ENCODE data around the gene POLR3C.

POLR3C gene

DNA sequence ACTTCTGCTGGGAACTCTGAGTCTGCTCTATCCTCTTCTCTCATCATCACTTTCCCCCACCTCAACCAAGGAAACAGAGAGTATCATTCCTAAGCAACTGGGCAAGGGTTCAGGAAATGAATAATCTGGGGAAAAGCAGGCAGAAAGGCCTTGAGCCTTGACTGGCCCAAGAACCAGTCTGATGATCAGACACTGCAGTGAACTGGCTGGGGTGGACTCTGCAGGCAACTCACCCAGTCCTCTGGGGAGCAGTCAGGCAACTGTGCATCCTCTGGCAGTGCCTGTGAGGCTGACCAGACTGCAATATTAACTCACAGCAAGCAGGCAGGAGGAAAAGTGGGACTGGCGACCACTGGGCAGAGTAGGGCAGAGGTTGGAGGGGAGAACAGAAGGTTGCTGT, 60.7 kb downstream of the POLR3C start:
- Histone ChIP-seq H3K4me3 (ENCODE audit: control insufficient read depth in 1 of 7, extremely low read depth in 1 of 7, insufficient read depth in 4 of 7, low read depth in 2 of 7, low read length in 6 of 7) (no peak overlapping the region), H3K4me1 (ENCODE audit: control extremely low read depth in 1 of 4, control insufficient read depth in 4 of 4, insufficient read depth in 4 of 4, low read length in 3 of 4) (peaks cover 4 to 21% (median 15%) of the 10 kb centered on the region in 4 experiments), H3K9me3 (ENCODE audit: control extremely low read depth in 1 of 5, control insufficient read depth in 4 of 5, insufficient read depth in 2 of 5, low read depth in 1 of 5, low read length in 4 of 5) (no peaks in the 10 kb centered on the region), H3K27ac (ENCODE audit: insufficient read depth in 1 of 2, low read depth in 1 of 2, low read length in 2 of 2, poor library complexity in 1 of 2, severe bottlenecking in 2 of 2) (no peak overlapping the region), H3K27me3 (replicated peaks in 2 of 5; ENCODE audit: control insufficient read depth in 4 of 5, insufficient read depth in 5 of 5, low read length in 4 of 5) (peaks cover 0 to 12% (median 2%) of the 10 kb centered on the region in 5 experiments), H3K36me3 (ENCODE audit: control insufficient read depth in 4 of 4, insufficient read depth in 4 of 4, low read length in 3 of 4) (no peaks in the 10 kb centered on the region)
- ChIA-PET CTCF (interaction anchor here (1.1 to 6.6 kb wide), 7 partner anchors 12 to 39 kb away, joined by 4 to 47 read pairs (median 8); partner anchors contain the start of genes ITGA10, NUDT17 and PIAS3), POLR2A (no interaction called here)
- WGBS (ENCODE audit: insufficient coverage) = 100% methylated on average over 1 of the region's 1 CpG
- DNase-seq = no peak

DNA sequence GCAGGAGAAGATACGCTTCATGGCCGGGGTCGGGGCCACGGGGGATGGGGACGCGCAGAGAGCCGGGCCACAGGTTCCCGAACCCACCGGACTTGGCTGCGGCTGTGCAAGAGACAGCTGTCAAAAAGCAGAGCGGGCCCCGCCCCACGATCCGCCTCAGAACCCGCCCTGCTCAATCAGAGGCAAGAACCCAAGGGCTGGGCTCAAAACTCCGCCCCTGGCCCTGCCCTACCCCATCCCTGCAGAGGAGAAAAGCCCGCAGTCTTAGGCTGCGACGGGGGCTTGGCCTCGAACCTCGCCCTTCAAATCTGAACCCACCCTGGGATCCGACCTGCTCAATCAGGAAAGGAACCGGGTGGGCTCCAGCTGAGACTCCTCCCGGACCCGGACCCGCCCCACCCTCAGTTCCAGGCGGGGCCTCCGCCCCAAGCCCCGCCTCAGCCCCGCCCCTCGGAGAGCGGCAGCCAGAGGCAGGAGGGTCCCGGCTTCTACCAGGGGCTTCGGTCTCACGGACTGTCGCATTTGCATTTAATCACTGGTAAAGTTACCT, 61.8 kb downstream of the POLR3C start, which contains the start of gene ANKRD35:
ANKRD35 (minus strand) TSS at position 129 of the 550 bp plus-strand sequence; CDS start at position 21, 108 bp downstream.
- H3K4me3 ChIP-seq (ENCODE audit: control insufficient read depth in 1 of 7, extremely low read depth in 1 of 7, insufficient read depth in 4 of 7, low read depth in 2 of 7, low read length in 6 of 7) = peak within 1 kb of the TSS; percentile 46 to 90 (median 74)
- peaks cover 0 to 12% (median 2%) of the 10 kb centered on the region in 5 experiments for H3K27me3 ChIP-seq (replicated peaks in 2 of 5; ENCODE audit: control insufficient read depth in 4 of 5, insufficient read depth in 5 of 5, low read length in 4 of 5)
- no peaks in the 10 kb centered on the region for H3K9me3 ChIP-seq (ENCODE audit: control extremely low read depth in 1 of 5, control insufficient read depth in 4 of 5, insufficient read depth in 2 of 5, low read depth in 1 of 5, low read length in 4 of 5)
- no peak within 1 kb of the TSS for H3K27ac ChIP-seq (ENCODE audit: insufficient read depth in 1 of 2, low read depth in 1 of 2, low read length in 2 of 2, poor library complexity in 1 of 2, severe bottlenecking in 2 of 2)
- no peaks in the 10 kb centered on the region for H3K36me3 ChIP-seq (ENCODE audit: control insufficient read depth in 4 of 4, insufficient read depth in 4 of 4, low read length in 3 of 4)
- ChIA-PET POLR2A (interaction anchor here (0.6 kb wide), 2 partner anchors 9 to 133 kb away, joined by 5 to 6 read pairs; no protein-coding TSS in a partner anchor), CTCF (interaction anchor here (0.7 to 3.5 kb wide), 8 partner anchors 14 to 40 kb away, joined by 3 to 12 read pairs (median 5); partner anchors contain the start of genes ITGA10, NUDT17 and PIAS3)
- H3K4me1 ChIP-seq (ENCODE audit: control extremely low read depth in 1 of 4, control insufficient read depth in 4 of 4, insufficient read depth in 4 of 4, low read length in 3 of 4) = peaks cover 0 to 11% (median 9%) of the 10 kb centered on the region in 4 experiments
- under 1% methylated on average over 19 of the region's 36 CpGs for WGBS (ENCODE audit: insufficient coverage)
- DNase-seq = peak; percentile 69 to 85 (median 84)

GRCh38 chr1:145886390-145886789, 62.4 kb downstream of the POLR3C start:
- ChIA-PET POLR2A (interaction anchor here (0.5 to 0.6 kb wide), 2 partner anchors 54 to 132 kb away, joined by 5 read pairs; no protein-coding TSS in a partner anchor), CTCF (interaction anchor here (1.3 to 1.9 kb wide), 3 partner anchors 17 to 28 kb away, joined by 3 to 6 read pairs (median 5); partner anchors contain the start of gene PIAS3)
- H3K36me3 ChIP-seq (ENCODE audit: control insufficient read depth in 4 of 4, insufficient read depth in 4 of 4, low read length in 3 of 4) = no peaks in the 10 kb centered on the region
- 71% methylated on average over 7 of the region's 11 CpGs for WGBS (ENCODE audit: insufficient coverage)
- peak in 2 of 3 donors; percentile 22 to 44 for DNase-seq
- H3K4me1 ChIP-seq (ENCODE audit: control extremely low read depth in 1 of 4, control insufficient read depth in 4 of 4, insufficient read depth in 4 of 4, low read length in 3 of 4) = peaks cover 0 to 11% (median 9%) of the 10 kb centered on the region in 4 experiments
- peaks cover 0 to 12% (median 2%) of the 10 kb centered on the region in 5 experiments for H3K27me3 ChIP-seq (replicated peaks in 2 of 5; ENCODE audit: control insufficient read depth in 4 of 5, insufficient read depth in 5 of 5, low read length in 4 of 5)
- peak overlapping the region in 6 of 7 experiments; percentile 65 to 90 (median 78) for H3K4me3 ChIP-seq (ENCODE audit: control insufficient read depth in 1 of 7, extremely low read depth in 1 of 7, insufficient read depth in 4 of 7, low read depth in 2 of 7, low read length in 6 of 7)
- H3K9me3 ChIP-seq (ENCODE audit: control extremely low read depth in 1 of 5, control insufficient read depth in 4 of 5, insufficient read depth in 2 of 5, low read depth in 1 of 5, low read length in 4 of 5) = no peaks in the 10 kb centered on the region
- H3K27ac ChIP-seq (ENCODE audit: insufficient read depth in 1 of 2, low read depth in 1 of 2, low read length in 2 of 2, poor library complexity in 1 of 2, severe bottlenecking in 2 of 2) = no peak overlapping the region

DNA sequence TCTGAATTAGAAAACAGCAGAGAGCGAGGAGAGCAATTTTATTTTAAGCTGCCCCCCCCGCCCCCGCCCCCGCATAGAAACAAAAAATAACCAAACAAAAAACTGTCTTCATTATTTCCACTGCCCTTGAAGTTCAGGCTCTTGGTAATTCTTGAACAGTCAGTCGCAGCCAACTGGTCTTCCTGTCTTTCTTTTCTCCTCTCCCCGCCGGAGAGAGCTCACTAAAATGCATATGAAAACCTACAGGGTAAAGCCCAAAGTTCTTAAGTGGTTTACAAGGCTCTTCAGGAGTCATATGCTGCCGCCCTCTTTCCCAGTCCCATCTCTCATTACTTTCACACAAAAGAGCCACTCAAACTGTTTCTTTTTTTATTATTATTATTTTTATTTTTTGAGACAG, 62.8 kb downstream of the POLR3C start:
- H3K4me3 ChIP-seq (ENCODE audit: control insufficient read depth in 1 of 7, extremely low read depth in 1 of 7, insufficient read depth in 4 of 7, low read depth in 2 of 7, low read length in 6 of 7) = no peak overlapping the region
- no peak overlapping the region for H3K27ac ChIP-seq (ENCODE audit: insufficient read depth in 1 of 2, low read depth in 1 of 2, low read length in 2 of 2, poor library complexity in 1 of 2, severe bottlenecking in 2 of 2)
- no peaks in the 10 kb centered on the region for H3K36me3 ChIP-seq (ENCODE audit: control insufficient read depth in 4 of 4, insufficient read depth in 4 of 4, low read length in 3 of 4)
- peaks cover 0 to 12% (median 2%) of the 10 kb centered on the region in 5 experiments for H3K27me3 ChIP-seq (replicated peaks in 2 of 5; ENCODE audit: control insufficient read depth in 4 of 5, insufficient read depth in 5 of 5, low read length in 4 of 5)
- no peaks in the 10 kb centered on the region for H3K9me3 ChIP-seq (ENCODE audit: control extremely low read depth in 1 of 5, control insufficient read depth in 4 of 5, insufficient read depth in 2 of 5, low read depth in 1 of 5, low read length in 4 of 5)
- no peak for DNase-seq
- 45% methylated on average over 1 of the region's 8 CpGs for WGBS (ENCODE audit: insufficient coverage)
- POLR2A ChIA-PET = interaction anchor here (0.5 kb wide), 1 partner anchor 54 kb away, joined by 5 read pairs; no protein-coding TSS in a partner anchor
- peaks cover 0 to 16% (median 11%) of the 10 kb centered on the region in 4 experiments for H3K4me1 ChIP-seq (ENCODE audit: control extremely low read depth in 1 of 4, control insufficient read depth in 4 of 4, insufficient read depth in 4 of 4, low read length in 3 of 4)
- CTCF ChIA-PET = interaction anchor here (1.3 to 1.9 kb wide), 2 partner anchors 18 to 28 kb away, joined by 3 to 6 read pairs; partner anchors contain the start of gene PIAS3

- Histone ChIP-seq H3K27ac (ENCODE audit: insufficient read depth in 1 of 2, low read depth in 1 of 2, low read length in 2 of 2, poor library complexity in 1 of 2, severe bottlenecking in 2 of 2) (no peak overlapping the region), H3K9me3 (ENCODE audit: control extremely low read depth in 1 of 5, control insufficient read depth in 4 of 5, insufficient read depth in 2 of 5, low read depth in 1 of 5, low read length in 4 of 5) (no peaks in the 10 kb centered on the region), H3K4me1 (ENCODE audit: control extremely low read depth in 1 of 4, control insufficient read depth in 4 of 4, insufficient read depth in 4 of 4, low read length in 3 of 4) (peaks cover 0 to 24% (median 17%) of the 10 kb centered on the region in 4 experiments), H3K36me3 (ENCODE audit: control insufficient read depth in 4 of 4, insufficient read depth in 4 of 4, low read length in 3 of 4) (no peaks in the 10 kb centered on the region), H3K4me3 (ENCODE audit: control insufficient read depth in 1 of 7, extremely low read depth in 1 of 7, insufficient read depth in 4 of 7, low read depth in 2 of 7, low read length in 6 of 7) (no peak overlapping the region), H3K27me3 (replicated peaks in 2 of 5; ENCODE audit: control insufficient read depth in 4 of 5, insufficient read depth in 5 of 5, low read length in 4 of 5) (peaks cover 0 to 12% (median 2%) of the 10 kb centered on the region in 5 experiments)
- 100% methylated on average over 3 of the region's 5 CpGs for WGBS (ENCODE audit: insufficient coverage)
- no peak for DNase-seq
- ChIA-PET POLR2A (no interaction called here), CTCF (interaction anchor here (1.0 kb wide), 1 partner anchor 23 kb away, joined by 4 read pairs; no protein-coding TSS in a partner anchor)
These were observed 63.6 kb downstream of the POLR3C start for GRCh38 chr1:145887631-145888030.

GRCh38 chr1:145889722-145890121, 65.7 kb downstream of the POLR3C start:
- Histone ChIP-seq H3K4me3 (ENCODE audit: control insufficient read depth in 1 of 7, extremely low read depth in 1 of 7, insufficient read depth in 4 of 7, low read depth in 2 of 7, low read length in 6 of 7) (no peak overlapping the region), H3K4me1 (ENCODE audit: control extremely low read depth in 1 of 4, control insufficient read depth in 4 of 4, insufficient read depth in 4 of 4, low read length in 3 of 4) (peaks cover 0 to 26% (median 18%) of the 10 kb centered on the region in 4 experiments), H3K27me3 (replicated peaks in 2 of 5; ENCODE audit: control insufficient read depth in 4 of 5, insufficient read depth in 5 of 5, low read length in 4 of 5) (peaks cover 0 to 8% (median 2%) of the 10 kb centered on the region in 5 experiments), H3K36me3 (ENCODE audit: control insufficient read depth in 4 of 4, insufficient read depth in 4 of 4, low read length in 3 of 4) (no peaks in the 10 kb centered on the region), H3K9me3 (ENCODE audit: control extremely low read depth in 1 of 5, control insufficient read depth in 4 of 5, insufficient read depth in 2 of 5, low read depth in 1 of 5, low read length in 4 of 5) (no peaks in the 10 kb centered on the region), H3K27ac (ENCODE audit: insufficient read depth in 1 of 2, low read depth in 1 of 2, low read length in 2 of 2, poor library complexity in 1 of 2, severe bottlenecking in 2 of 2) (no peak overlapping the region)
- CTCF ChIA-PET = interaction anchor here (0.6 to 4.7 kb wide), 6 partner anchors 17 to 142 kb away, joined by 3 to 41 read pairs (median 8); partner anchors contain the start of genes NUDT17 and PIAS3
- POLR2A ChIA-PET = no interaction called here
- WGBS (ENCODE audit: insufficient coverage) = 96% methylated on average over 3 of the region's 3 CpGs
- DNase-seq = no peak
